Measurements from ENCODE around the gene ZDHHC11B.
"Not testable (repeated sequence)": the region's sequence is repeated elsewhere in the genome, so short reads cannot be mapped to it uniquely, and the experiment has no call there.

Gene ZDHHC11B

DNA sequence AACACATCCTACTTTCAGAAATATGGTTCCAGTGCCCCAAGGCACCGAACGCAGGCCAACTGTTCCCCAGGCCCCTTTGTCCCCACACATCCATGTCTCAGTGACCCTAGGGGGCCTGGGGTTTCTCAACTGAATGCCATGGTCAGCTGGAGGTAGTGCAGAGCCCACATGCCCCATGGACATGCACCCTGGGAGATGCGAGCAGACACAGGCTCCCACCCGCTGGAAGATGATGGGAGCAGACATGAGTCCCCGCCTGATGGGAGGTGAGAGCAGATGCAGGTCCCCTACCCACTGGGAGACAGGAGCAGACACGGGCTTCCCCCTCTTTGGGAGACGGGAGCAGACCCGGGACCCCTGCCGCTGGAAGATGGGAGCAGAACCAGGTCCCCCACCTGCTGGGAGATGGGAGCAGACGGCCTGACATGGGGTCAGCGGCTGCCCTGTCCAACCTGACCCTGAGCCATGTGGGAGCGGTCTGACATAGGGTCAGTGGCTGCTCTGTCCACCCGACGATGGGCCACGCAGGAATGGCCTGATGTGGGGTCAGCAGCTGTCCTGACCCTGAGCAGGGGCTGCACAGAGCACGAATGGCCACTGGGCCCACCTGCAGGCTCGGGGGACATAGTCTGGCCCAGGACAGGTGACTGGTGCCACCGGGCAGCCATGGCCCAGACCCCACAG, 18.4 kb downstream of the ZDHHC11B start:
- H3K36me3 ChIP-seq (ENCODE audit: insufficient read depth, low read length), result no peaks in the 10 kb centered on the region
- 93% methylated on average over 18 of the region's 18 CpGs for whole genome bisulfite sequencing

DNA sequence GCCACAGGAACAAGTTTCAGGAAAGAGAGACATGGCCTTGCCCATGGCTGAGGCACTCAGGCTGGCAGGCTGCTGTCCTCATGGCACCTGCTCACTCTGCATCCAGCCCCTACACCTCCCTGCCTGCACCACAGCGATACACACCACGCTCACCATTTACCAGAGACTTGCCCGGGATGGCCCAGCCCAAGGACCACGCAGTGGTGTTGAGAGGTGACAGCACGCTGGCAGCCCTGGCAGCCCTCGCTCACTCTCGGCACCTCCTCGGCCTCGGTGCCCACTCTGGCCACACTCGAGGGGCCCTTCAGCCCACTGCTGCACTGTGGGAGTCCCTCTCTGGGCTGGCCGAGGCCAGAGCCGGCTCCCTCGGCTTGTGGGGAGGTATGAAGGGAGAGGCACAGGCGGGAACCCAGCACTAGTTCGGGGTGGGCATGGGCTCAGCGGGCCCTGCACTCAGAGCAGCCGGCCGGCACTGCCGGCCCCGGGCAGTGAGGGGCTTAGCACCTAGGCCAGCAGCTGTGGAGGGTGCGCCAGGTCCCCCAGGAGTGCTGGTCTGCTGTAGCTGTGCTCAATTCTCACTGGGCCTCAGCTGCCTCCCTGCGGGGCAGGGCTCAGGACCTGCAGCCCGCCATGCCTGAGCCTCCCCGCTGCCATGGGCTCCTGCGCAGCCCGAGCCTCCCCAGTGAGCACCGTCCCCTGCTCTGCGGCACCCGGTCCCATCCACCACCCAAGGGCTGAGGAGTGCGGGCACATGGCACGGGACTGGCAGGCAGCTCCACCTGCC, 20.3 kb downstream of the ZDHHC11B start:
- Histone ChIP-seq H3K36me3 (ENCODE audit: insufficient read depth, low read length) (no peaks in the 10 kb centered on the region), H3K4me1 (ENCODE audit: insufficient read depth, low read length) (no peaks in the 10 kb centered on the region), H3K27ac (ENCODE audit: low read depth, low read length) (no peak overlapping the region), H3K4me3 (ENCODE audit: low read length) (no peak overlapping the region), H3K27me3 (ENCODE audit: insufficient read depth, low read length) (no peaks in the 10 kb centered on the region), H3K9ac (ENCODE audit: low read depth, low read length) (no peak overlapping the region), H3K9me3 (ENCODE audit: insufficient read depth, low read depth, low read length) (no peaks in the 10 kb centered on the region)
- WGBS, result 95% methylated on average over 31 of the region's 31 CpGs

More for the DNA sequence above, 18.4 kb downstream of the ZDHHC11B start:
- H3K4me1 ChIP-seq (ENCODE audit: insufficient read depth, low read length), result no peaks in the 10 kb centered on the region
- no peaks in the 10 kb centered on the region for H3K9me3 ChIP-seq (ENCODE audit: insufficient read depth, low read depth, low read length)
- no peak overlapping the region for H3K9ac ChIP-seq (ENCODE audit: low read depth, low read length)
- H3K27me3 ChIP-seq (ENCODE audit: insufficient read depth, low read length), result no peaks in the 10 kb centered on the region
- H3K4me3 ChIP-seq (ENCODE audit: low read length), result no peak overlapping the region
- H3K27ac ChIP-seq (ENCODE audit: low read depth, low read length), result no peak overlapping the region

DNA sequence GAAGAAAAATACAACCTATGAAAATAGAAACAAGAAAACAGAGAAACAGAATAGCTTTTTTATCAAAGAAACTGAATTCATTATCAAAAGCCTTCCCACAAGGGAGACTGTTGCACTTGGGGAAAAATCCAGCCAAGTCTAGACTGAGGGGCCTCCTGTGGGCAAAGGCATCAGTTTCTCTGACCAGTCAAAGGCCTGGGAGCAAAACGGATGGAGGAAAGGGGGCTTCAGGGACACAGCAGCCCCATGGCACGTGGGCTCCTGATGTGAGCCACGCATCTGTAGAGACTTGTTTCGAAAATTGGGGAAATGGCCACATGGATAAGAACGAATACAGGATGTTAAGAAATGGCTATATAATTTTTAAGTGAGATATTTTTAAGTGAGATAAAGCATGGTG, 21.1 kb downstream of the ZDHHC11B start:
- no peaks in the 10 kb centered on the region for H3K9me3 ChIP-seq (ENCODE audit: insufficient read depth, low read depth, low read length)

GRCh38 chr5:762996-763395, 21.5 kb downstream of the ZDHHC11B start:
- WGBS, result 94% methylated on average over 7 of the region's 8 CpGs
- H3K9me3 ChIP-seq (ENCODE audit: insufficient read depth, low read depth, low read length); H3K4me3 ChIP-seq (ENCODE audit: low read length): not testable (repeated sequence)

More for the DNA sequence above, 21.1 kb downstream of the ZDHHC11B start:
- Histone ChIP-seq H3K36me3 (ENCODE audit: insufficient read depth, low read length) (no peaks in the 10 kb centered on the region), H3K27ac (ENCODE audit: low read depth, low read length) (no peak overlapping the region), H3K4me1 (ENCODE audit: insufficient read depth, low read length) (no peaks in the 10 kb centered on the region), H3K4me3 (ENCODE audit: low read length) (no peak overlapping the region), H3K9ac (ENCODE audit: low read depth, low read length) (no peak overlapping the region), H3K27me3 (ENCODE audit: insufficient read depth, low read length) (no peaks in the 10 kb centered on the region)
- 79% methylated on average over 5 of the region's 5 CpGs for WGBS

GRCh38 chr5:761854-762710, 22.4 kb downstream of the ZDHHC11B start:
- no peak overlapping the region for H3K9ac ChIP-seq (ENCODE audit: low read depth, low read length)
- 93% methylated on average over 8 of the region's 8 CpGs for WGBS
- H3K27ac ChIP-seq (ENCODE audit: low read depth, low read length), result no peak overlapping the region
- H3K36me3 ChIP-seq (ENCODE audit: insufficient read depth, low read length), result no peaks in the 10 kb centered on the region
- no peaks in the 10 kb centered on the region for H3K4me1 ChIP-seq (ENCODE audit: insufficient read depth, low read length)
- no peaks in the 10 kb centered on the region for H3K27me3 ChIP-seq (ENCODE audit: insufficient read depth, low read length)
- H3K9me3 ChIP-seq (ENCODE audit: insufficient read depth, low read depth, low read length), result no peaks in the 10 kb centered on the region
- H3K4me3 ChIP-seq (ENCODE audit: low read length), result no peak overlapping the region

More at GRCh38 chr5:762996-763395, 21.5 kb downstream of the ZDHHC11B start:
- not testable (repeated sequence) for H3K4me1 ChIP-seq (ENCODE audit: insufficient read depth, low read length); H3K36me3 ChIP-seq (ENCODE audit: insufficient read depth, low read length); H3K9ac ChIP-seq (ENCODE audit: low read depth, low read length); H3K27ac ChIP-seq (ENCODE audit: low read depth, low read length); H3K27me3 ChIP-seq (ENCODE audit: insufficient read depth, low read length)

GRCh38 chr5:761059-761771, 23.3 kb downstream of the ZDHHC11B start:
- Histone ChIP-seq H3K4me3 (ENCODE audit: low read length) (no peak overlapping the region), H3K4me1 (ENCODE audit: insufficient read depth, low read length) (no peaks in the 10 kb centered on the region), H3K9me3 (ENCODE audit: insufficient read depth, low read depth, low read length) (no peaks in the 10 kb centered on the region), H3K27ac (ENCODE audit: low read depth, low read length) (no peak overlapping the region), H3K36me3 (ENCODE audit: insufficient read depth, low read length) (no peaks in the 10 kb centered on the region), H3K9ac (ENCODE audit: low read depth, low read length) (no peak overlapping the region), H3K27me3 (ENCODE audit: insufficient read depth, low read length) (no peaks in the 10 kb centered on the region)
- WGBS, result 90% methylated on average over 15 of the region's 15 CpGs

DNA sequence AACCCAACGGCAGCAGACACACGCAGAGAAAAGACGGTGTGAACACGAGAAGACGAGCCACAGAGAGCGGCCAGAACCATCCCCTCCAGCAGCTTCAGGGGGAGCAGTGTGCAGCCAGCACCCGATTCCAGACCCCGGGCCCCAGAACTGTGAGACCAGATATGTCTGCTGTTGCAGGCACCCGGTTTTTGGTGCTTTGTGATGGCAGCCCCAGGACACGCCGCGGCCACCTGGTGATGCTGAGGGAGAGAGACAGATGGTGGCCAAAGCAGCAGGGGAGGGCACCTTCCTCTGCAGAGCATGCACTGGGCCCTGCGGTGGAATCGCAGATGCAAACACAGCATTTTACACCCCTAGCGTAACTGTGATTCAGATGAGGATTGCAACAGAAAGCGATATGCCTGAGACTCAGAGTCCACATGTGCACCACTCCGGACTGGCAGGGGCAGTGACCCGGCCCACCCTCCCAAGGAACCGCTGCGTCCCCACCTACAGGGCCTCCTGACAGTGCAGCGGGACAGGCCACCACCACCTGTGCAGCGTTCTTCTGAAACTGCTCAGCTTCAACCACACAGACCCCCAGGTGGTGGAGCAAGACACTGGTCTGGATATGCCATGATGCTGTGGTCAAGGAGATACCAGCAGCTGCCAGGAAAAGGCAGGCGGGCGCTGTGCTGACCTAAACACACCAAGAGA, 24.0 kb downstream of the ZDHHC11B start:
- no peak overlapping the region for H3K9ac ChIP-seq (ENCODE audit: low read depth, low read length)
- whole genome bisulfite sequencing, result 92% methylated on average over 24 of the region's 24 CpGs
- no peaks in the 10 kb centered on the region for H3K9me3 ChIP-seq (ENCODE audit: insufficient read depth, low read depth, low read length)
- no peaks in the 10 kb centered on the region for H3K27me3 ChIP-seq (ENCODE audit: insufficient read depth, low read length)
- H3K27ac ChIP-seq (ENCODE audit: low read depth, low read length), result no peak overlapping the region
- no peak overlapping the region for H3K4me3 ChIP-seq (ENCODE audit: low read length)
- H3K36me3 ChIP-seq (ENCODE audit: insufficient read depth, low read length), result no peaks in the 10 kb centered on the region
- H3K4me1 ChIP-seq (ENCODE audit: insufficient read depth, low read length), result no peaks in the 10 kb centered on the region

DNA sequence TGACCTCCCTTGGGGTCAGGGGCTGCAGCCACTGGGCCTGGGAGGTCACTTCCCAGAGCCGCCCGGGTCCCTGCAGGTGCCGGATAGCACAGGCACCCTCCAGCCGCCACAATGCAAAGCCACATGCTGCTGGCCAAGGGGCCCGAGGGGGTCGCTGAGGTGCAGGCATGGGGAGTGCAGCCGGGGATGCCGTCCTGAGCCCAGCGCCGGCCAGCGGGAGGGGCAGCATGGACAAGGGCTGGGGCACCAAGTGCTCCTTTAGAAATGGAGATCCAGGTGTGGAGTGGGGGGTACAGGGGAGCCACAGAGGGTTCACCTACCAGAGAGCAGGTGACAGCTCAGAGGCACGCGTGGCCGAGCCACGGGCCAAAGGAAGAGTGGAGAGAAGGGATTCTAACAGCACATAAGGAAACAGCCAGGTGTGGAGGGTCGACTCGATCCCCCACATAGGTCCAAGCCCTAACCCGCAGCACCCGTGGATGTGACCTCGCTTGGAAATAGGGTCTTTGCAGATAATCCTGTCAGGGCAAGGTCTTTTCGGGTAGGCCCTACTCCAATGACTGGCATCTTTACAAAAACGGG, 24.7 kb downstream of the ZDHHC11B start:
- Histone ChIP-seq H3K4me1 (ENCODE audit: insufficient read depth, low read length) (no peaks in the 10 kb centered on the region), H3K27ac (ENCODE audit: low read depth, low read length) (no peak overlapping the region), H3K9ac (ENCODE audit: low read depth, low read length) (no peak overlapping the region), H3K9me3 (ENCODE audit: insufficient read depth, low read depth, low read length) (no peaks in the 10 kb centered on the region), H3K4me3 (ENCODE audit: low read length) (no peak overlapping the region), H3K36me3 (ENCODE audit: insufficient read depth, low read length) (no peaks in the 10 kb centered on the region), H3K27me3 (ENCODE audit: insufficient read depth, low read length) (no peaks in the 10 kb centered on the region)
- 95% methylated on average over 22 of the region's 22 CpGs for WGBS

- Histone ChIP-seq H3K27ac (ENCODE audit: low read depth, low read length) (no peak overlapping the region), H3K27me3 (ENCODE audit: insufficient read depth, low read length) (no peaks in the 10 kb centered on the region)
Measured at GRCh38 chr5:759111-759751, 25.3 kb downstream of the ZDHHC11B start.

DNA sequence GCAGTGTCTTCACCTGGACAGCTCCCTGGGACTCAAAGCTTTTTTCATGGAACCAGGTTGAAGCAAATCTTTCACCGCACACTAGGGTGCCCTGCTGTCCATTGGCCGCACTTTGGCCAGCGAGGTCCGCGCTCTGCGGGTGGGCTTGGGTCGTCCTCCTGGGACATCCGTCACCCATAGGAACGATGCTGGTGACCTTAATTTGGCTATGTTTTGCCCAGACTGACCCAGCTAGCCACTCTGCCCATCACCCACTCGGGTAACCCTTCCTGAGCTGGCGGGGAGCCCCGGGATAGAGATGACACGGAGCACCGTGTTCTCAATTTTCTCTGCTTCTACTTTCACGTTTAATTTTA, 25.9 kb downstream of the ZDHHC11B start:
- Histone ChIP-seq H3K4me3 (ENCODE audit: low read length) (no peak overlapping the region), H3K27ac (ENCODE audit: low read depth, low read length) (no peak overlapping the region), H3K27me3 (ENCODE audit: insufficient read depth, low read length) (no peaks in the 10 kb centered on the region)

More at GRCh38 chr5:759111-759751, 25.3 kb downstream of the ZDHHC11B start:
- H3K9ac ChIP-seq (ENCODE audit: low read depth, low read length), result no peak overlapping the region
- H3K9me3 ChIP-seq (ENCODE audit: insufficient read depth, low read depth, low read length), result no peaks in the 10 kb centered on the region
- H3K4me1 ChIP-seq (ENCODE audit: insufficient read depth, low read length), result no peaks in the 10 kb centered on the region
- no peak overlapping the region for H3K4me3 ChIP-seq (ENCODE audit: low read length)
- no peaks in the 10 kb centered on the region for H3K36me3 ChIP-seq (ENCODE audit: insufficient read depth, low read length)
- WGBS, result 87% methylated on average over 33 of the region's 33 CpGs

More for the DNA sequence above, 25.9 kb downstream of the ZDHHC11B start:
- WGBS, result 94% methylated on average over 15 of the region's 15 CpGs
- H3K4me1 ChIP-seq (ENCODE audit: insufficient read depth, low read length), result no peaks in the 10 kb centered on the region
- no peak overlapping the region for H3K9ac ChIP-seq (ENCODE audit: low read depth, low read length)
- H3K9me3 ChIP-seq (ENCODE audit: insufficient read depth, low read depth, low read length), result no peaks in the 10 kb centered on the region
- no peaks in the 10 kb centered on the region for H3K36me3 ChIP-seq (ENCODE audit: insufficient read depth, low read length)

Data from HUES64 (cell line).